Calu3 (cell line): ENCODE measurements around the gene SMG7. TPM values are rescaled to one million over a fixed set of nuclear protein-coding genes. Genes with fewer than 3 reads are reported as not detected.

ENCODE experiments used
- BruUV-seq: library from RNA; stranded (reverse); fragments of 400-500 nt; replicated peaks from 2 replicates; lab custom pipeline; 2021; lab: Mats Ljungman, UMichigan
- CTCF ChIA-PET: fragments of 300-600 bp; sonication (Branson Sonifier 250); formaldehyde crosslinking; loops from one replicate; lab custom pipeline; 2022; ENCODE audit warnings: antibody characterized with exemption; lab: Charles Lee
- DNase-seq: peaks from one replicate; pipeline ENCODE4 v3.0.0; 2022
- H3K27ac Mint-ChIP-seq: one replicate; pipeline ENCODE4 v1.8.0; 2022; ENCODE audit warnings: mixed read lengths; ENCODE audit not compliant: unreplicated experiment
- H3K27me3 Mint-ChIP-seq: one replicate; pipeline ENCODE4 v1.8.0; 2022; ENCODE audit warnings: mixed read lengths; ENCODE audit not compliant: unreplicated experiment
- H3K36me3 Mint-ChIP-seq: one replicate; pipeline ENCODE4 v1.8.0; 2022; ENCODE audit warnings: mild to moderate bottlenecking, moderate library complexity, mixed read lengths; ENCODE audit not compliant: insufficient read depth, unreplicated experiment
- H3K4me1 Mint-ChIP-seq: one replicate; pipeline ENCODE4 v1.8.0; 2022; ENCODE audit warnings: mild to moderate bottlenecking, low read depth, mixed read lengths; ENCODE audit not compliant: unreplicated experiment
- H3K4me3 Mint-ChIP-seq: one replicate; pipeline ENCODE4 v1.8.0; 2022; ENCODE audit warnings: mild to moderate bottlenecking, low read depth, moderate library complexity, mixed read lengths; ENCODE audit not compliant: unreplicated experiment
- H3K9me3 Mint-ChIP-seq: one replicate; pipeline ENCODE4 v1.8.0; 2022; ENCODE audit warnings: low read depth, mixed read lengths; ENCODE audit not compliant: unreplicated experiment
- intact Hi-C: fragments of 100-400 bp; cut with micrococcal nuclease; formaldehyde crosslinking; loops from one replicate; pipeline ENCODE4 v1.10.0; 2022; ENCODE audit not compliant: unreplicated experiment
- total RNA-seq: library from RNA; stranded (reverse); gene quantifications from 2 replicates; pipeline ENCODE4 v1.2.3, GENCODE V29; 2022
- TF ChIP-seq, protein P1 (sequence below): fragments of 200-600 bp; IDR thresholded peaks from one replicate; pipeline ENCODE4 v1.8.0; 2022; ENCODE audit warnings: antibody characterized with exemption; ENCODE audit not compliant: unreplicated experiment

The SMG7 gene
- total RNA-seq, 1 experiment from 2014 or later, result 96.3 TPM

DNA sequence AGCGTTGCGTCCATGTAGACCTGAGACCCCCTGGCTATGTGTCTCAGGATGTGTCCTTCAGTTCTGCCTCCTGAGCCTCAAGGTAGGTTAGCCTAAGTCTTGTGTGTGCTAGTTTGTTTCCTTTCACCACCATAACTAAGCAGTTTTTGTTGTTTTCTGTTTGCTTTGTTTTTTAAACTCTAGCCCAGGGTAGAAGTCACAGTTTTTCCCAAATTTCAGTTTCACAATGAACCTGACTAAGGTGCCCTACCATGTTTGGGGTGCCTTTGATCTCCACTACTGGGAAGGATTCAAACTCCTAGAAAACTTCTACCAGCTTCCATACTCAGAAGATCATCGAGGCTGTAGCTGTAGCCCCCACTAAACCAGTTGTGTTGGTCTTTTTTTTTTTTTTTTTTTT, 14.8 kb upstream of the SMG7 start:
- peaks cover 27% of the 10 kb centered on the region for H3K4me1 Mint-ChIP-seq
- peaks cover 5% of the 10 kb centered on the region for H3K36me3 Mint-ChIP-seq
- intact Hi-C loops, result no loop called here
- DNase-seq, result no peak
- no peak overlapping the region for H3K4me3 Mint-ChIP-seq
- TF ChIP-seq, protein P1, sequence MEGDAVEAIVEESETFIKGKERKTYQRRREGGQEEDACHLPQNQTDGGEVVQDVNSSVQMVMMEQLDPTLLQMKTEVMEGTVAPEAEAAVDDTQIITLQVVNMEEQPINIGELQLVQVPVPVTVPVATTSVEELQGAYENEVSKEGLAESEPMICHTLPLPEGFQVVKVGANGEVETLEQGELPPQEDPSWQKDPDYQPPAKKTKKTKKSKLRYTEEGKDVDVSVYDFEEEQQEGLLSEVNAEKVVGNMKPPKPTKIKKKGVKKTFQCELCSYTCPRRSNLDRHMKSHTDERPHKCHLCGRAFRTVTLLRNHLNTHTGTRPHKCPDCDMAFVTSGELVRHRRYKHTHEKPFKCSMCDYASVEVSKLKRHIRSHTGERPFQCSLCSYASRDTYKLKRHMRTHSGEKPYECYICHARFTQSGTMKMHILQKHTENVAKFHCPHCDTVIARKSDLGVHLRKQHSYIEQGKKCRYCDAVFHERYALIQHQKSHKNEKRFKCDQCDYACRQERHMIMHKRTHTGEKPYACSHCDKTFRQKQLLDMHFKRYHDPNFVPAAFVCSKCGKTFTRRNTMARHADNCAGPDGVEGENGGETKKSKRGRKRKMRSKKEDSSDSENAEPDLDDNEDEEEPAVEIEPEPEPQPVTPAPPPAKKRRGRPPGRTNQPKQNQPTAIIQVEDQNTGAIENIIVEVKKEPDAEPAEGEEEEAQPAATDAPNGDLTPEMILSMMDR, result no peak
- CTCF ChIA-PET, result interaction anchor here (1.4 kb wide), 1 partner anchor 10 kb away, joined by 4 read pairs; no protein-coding TSS in a partner anchor
- no peaks in the 10 kb centered on the region for H3K27me3 Mint-ChIP-seq
- no TSS peak for BruUV-seq
- peaks cover 3% of the 10 kb centered on the region for H3K9me3 Mint-ChIP-seq
- H3K27ac Mint-ChIP-seq, result no peak overlapping the region

DNA sequence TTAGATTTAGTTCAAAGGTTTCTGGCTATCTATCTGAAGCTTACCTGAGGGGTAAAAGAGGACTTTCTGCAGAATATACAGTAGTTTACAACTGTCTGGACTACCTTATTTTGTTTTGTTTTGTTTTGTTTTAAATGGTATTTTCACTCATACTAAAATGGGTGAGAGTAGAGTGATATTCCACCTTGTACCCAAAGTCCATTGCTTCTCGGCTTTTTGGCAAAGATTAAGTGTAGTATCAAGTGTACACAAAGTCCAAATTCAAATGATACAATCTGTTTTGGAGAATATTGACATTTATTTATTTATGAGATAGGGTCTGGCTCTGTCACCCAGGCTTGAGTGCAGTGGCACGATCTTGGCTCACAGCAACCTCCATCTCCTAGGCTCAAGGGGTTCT, 11.7 kb upstream of the SMG7 start:
- intact Hi-C loops, result no loop called here
- H3K27me3 Mint-ChIP-seq, result no peaks in the 10 kb centered on the region
- peaks cover 5% of the 10 kb centered on the region for H3K36me3 Mint-ChIP-seq
- no TSS peak for BruUV-seq
- TF ChIP-seq, protein P1, result no peak
- CTCF ChIA-PET, result interaction anchor here (0.6 kb wide), 3 partner anchors 27 to 236 kb away, joined by 3 to 4 read pairs (median 3); no protein-coding TSS in a partner anchor
- no peak overlapping the region for H3K27ac Mint-ChIP-seq
- H3K9me3 Mint-ChIP-seq, result peaks cover 3% of the 10 kb centered on the region
- H3K4me3 Mint-ChIP-seq, result no peak overlapping the region
- peaks cover 24% of the 10 kb centered on the region for H3K4me1 Mint-ChIP-seq
- DNase-seq, result no peak

DNA sequence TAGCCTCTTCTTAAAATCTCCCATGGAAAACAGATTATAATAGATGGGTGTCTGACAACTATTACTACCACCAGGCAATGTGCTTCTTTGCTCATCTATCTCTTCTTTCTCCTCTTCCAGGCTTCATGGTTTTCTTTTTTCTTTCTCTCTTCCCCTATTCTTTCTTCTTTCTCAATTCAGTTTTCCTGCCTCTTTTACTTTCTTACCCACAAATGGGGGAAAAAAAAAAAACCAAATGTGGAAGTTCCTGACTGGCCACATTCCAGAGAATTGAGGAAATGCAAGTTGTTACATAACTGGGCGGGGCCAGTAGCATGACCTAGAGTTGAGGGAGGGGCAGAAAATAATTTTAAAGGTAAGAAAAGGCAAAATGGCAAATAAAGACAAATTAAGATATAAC, 10.9 kb upstream of the SMG7 start:
- CTCF ChIA-PET, result no interaction called here
- intact Hi-C loops, result no loop called here
- Mint-ChIP-seq H3K4me1 (peaks cover 27% of the 10 kb centered on the region), H3K9me3 (peaks cover 3% of the 10 kb centered on the region), H3K36me3 (peaks cover 5% of the 10 kb centered on the region), H3K27me3 (no peaks in the 10 kb centered on the region), H3K4me3 (peak overlapping the region; percentile 7), H3K27ac (peak overlapping the region; percentile 58)
- TF ChIP-seq, protein P1, result no peak
- DNase-seq, result peak; percentile 83
- no TSS peak for BruUV-seq

DNA sequence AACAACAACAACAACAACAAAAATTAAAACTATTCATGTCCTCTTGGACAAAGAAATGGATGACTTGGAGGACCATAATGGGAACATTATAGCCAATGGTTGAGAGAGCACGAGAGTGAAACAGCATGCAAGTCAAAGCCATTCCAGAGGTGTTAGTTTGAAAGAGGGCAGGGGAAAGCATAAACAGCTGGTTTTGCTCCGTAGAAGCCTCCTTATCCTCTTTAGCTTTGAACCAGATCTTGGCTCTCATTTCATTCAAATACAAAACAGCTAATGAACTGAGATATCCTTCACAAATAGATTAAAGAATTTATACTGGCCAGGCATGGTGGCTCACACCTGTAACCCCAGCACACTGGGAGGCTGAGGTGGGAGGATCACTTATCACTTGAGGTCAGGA, 8.7 kb upstream of the SMG7 start:
- peaks cover 3% of the 10 kb centered on the region for H3K9me3 Mint-ChIP-seq
- H3K27ac Mint-ChIP-seq, result no peak overlapping the region
- H3K4me3 Mint-ChIP-seq, result no peak overlapping the region
- TF ChIP-seq, protein P1, result no peak
- no peak for DNase-seq
- H3K4me1 Mint-ChIP-seq, result peaks cover 45% of the 10 kb centered on the region
- CTCF ChIA-PET, result interaction anchor here (0.6 kb wide), 1 partner anchor 124 kb away, joined by 5 read pairs; no protein-coding TSS in a partner anchor
- H3K27me3 Mint-ChIP-seq, result no peaks in the 10 kb centered on the region
- intact Hi-C loops, result no loop called here
- peaks cover 5% of the 10 kb centered on the region for H3K36me3 Mint-ChIP-seq
- BruUV-seq, result no TSS peak
